Measurements from ENCODE around the gene PHLDB1.

DNA sequence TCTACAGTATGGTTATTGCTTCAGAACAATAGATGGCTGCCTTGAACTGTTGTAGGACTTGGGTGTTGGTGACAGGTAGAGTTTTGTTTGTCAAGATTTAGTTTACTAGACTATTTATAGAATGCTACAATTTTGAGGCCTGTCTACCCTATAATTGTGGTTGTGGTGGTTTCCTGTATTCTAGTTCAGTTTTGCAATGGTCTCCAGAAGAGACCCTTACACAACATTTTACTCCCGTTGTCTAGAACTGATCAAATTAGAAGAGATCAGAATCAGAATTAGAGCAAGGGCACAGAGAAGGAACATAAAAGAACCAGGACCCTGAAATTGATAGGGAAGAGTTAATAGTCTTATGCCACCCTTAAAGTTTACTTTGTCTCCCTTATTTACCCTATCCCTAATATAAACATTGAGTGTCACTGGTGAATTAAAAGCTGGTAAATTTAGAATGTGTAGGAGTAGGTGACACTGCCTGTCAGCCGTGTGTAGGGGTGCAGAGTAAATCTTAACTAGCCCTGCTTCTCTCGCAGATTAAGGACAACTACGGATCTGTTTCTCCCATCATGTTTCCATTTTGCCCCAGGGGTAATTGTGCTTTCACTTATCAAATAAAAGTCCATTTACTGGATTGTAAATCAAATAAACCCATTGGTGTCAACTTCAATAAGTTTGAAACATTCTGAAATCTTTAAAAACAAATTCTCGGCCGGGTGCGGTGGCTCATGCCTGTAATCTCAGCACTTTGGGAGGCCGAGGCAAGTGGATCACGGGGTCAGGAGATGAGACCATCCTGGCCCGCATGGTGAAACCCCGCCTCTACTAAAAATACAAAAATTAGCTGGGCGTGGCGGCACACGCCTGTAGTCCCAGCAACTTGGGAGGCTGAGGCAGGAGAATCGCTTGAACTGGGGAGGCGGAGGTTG, 10.9 kb upstream of the PHLDB1 start:
- TF ChIP-seq RNF2 (IDR thresholded peaks at IDR 0.05; ENCODE audit: borderline replicate concordance, low read depth, low read length, missing control alignments, poor library complexity, severe bottlenecking) = no peak
- no peak for TF ChIP-seq HDAC2 (IDR thresholded peaks at IDR 0.05; ENCODE audit: borderline replicate concordance in 1 of 2, low read depth in 2 of 2, low read length in 2 of 2)
- TF ChIP-seq, protein P1, sequence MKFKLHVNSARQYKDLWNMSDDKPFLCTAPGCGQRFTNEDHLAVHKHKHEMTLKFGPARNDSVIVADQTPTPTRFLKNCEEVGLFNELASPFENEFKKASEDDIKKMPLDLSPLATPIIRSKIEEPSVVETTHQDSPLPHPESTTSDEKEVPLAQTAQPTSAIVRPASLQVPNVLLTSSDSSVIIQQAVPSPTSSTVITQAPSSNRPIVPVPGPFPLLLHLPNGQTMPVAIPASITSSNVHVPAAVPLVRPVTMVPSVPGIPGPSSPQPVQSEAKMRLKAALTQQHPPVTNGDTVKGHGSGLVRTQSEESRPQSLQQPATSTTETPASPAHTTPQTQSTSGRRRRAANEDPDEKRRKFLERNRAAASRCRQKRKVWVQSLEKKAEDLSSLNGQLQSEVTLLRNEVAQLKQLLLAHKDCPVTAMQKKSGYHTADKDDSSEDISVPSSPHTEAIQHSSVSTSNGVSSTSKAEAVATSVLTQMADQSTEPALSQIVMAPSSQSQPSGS (IDR thresholded peaks at IDR 0.05; ENCODE audit: low read length) = no peak
- no peak for TF ChIP-seq CTCF (IDR thresholded peaks at IDR 0.05; ENCODE audit: control extremely low read depth in 1 of 3, insufficient read depth in 1 of 3, low read depth in 1 of 3, low read length in 3 of 3)
- no peak for TF ChIP-seq POLR2A (IDR thresholded peaks at IDR 0.05; ENCODE audit: control extremely low read depth in 1 of 2, low read depth in 2 of 2, low read length in 2 of 2)
- TF ChIP-seq RFX5 (IDR thresholded peaks at IDR 0.05; ENCODE audit: borderline replicate concordance, low read depth, low read length) = no peak
- TF ChIP-seq CEBPB (IDR thresholded peaks at IDR 0.05; ENCODE audit: low read depth, low read length) = no peak
- no peak for TF ChIP-seq PHF8 (conservative IDR thresholded peaks at IDR 0.05; ENCODE audit: low read depth, low read length)
- no peak for TF ChIP-seq SP1 (IDR thresholded peaks at IDR 0.05; ENCODE audit: low read depth, low read length)
- TF ChIP-seq POLR2AphosphoS5 (IDR thresholded peaks at IDR 0.05; ENCODE audit: low read depth, low read length) = no peak
- TF ChIP-seq KDM1A (IDR thresholded peaks at IDR 0.05; ENCODE audit: borderline replicate concordance, low read length) = no peak

Data from H1 (cell line).